IPS-15b (cell line): ENCODE data around the gene GOLGA1.
"Not testable (repeated sequence)": the region's sequence is repeated elsewhere in the genome, so short reads cannot be mapped to it uniquely, and the experiment has no call there.

Experiments used
- H3K27me3 ChIP-seq: one replicate; pipeline ENCODE4 v1.6.1; 2013; ENCODE audit warnings: low read length; ENCODE audit not compliant: control insufficient read depth, insufficient read depth
- H3K36me3 ChIP-seq: one replicate; pipeline ENCODE4 v1.6.1; 2013; ENCODE audit warnings: low read length; ENCODE audit not compliant: control insufficient read depth, insufficient read depth
- H3K4me1 ChIP-seq: one replicate; pipeline ENCODE4 v1.6.1; 2013; ENCODE audit warnings: mild to moderate bottlenecking, low read length; ENCODE audit not compliant: control insufficient read depth, insufficient read depth
- H3K4me3 ChIP-seq: one replicate; pipeline ENCODE4 v1.5.1; 2013; ENCODE audit warnings: low read depth, low read length
- H3K9ac ChIP-seq: one replicate; pipeline ENCODE4 v1.6.1; 2013; ENCODE audit warnings: low read depth, mild to moderate bottlenecking, low read length
- H3K9me3 ChIP-seq: one replicate; pipeline ENCODE4 v1.6.1; 2013; ENCODE audit warnings: mild to moderate bottlenecking, low read length; ENCODE audit not compliant: control insufficient read depth, insufficient read depth

GOLGA1 gene

DNA sequence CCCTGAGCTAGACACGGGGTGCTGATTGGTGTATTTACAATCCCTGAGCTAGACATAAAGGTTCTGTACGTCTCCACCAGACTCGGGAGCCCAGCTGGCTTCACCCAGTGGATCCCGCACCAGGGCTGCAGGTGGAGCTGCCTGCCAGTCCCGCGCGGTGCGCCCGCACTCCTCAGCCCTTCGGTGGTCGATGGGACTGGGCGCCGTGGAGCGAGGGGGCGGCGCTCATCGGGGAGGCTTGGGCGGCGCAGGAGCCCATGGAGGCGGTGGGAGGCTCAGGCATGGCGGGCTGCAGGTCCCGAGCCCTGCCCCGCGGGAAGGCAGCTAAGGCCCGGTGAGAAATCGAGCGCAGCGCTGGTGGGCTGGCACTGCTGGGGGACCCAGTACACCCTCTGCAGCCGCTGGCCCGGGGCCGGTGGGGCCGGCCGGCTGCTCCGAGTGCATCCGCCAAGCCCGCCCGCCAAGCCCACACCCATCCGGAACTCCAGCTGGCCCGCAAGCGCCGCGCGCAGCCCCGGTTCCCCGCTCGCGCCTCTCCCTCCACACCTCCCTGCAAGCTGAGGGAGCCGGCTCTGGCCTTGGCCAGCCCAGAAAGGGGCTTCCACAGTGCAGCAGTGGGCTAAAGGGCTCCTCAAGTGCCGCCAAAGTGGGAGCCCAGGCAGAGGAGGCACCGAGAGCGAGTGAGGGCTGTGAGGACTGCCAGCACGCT is 102.2 kb downstream of the GOLGA1 start:
- H3K4me1 ChIP-seq, H3K36me3 ChIP-seq, H3K9ac ChIP-seq, H3K4me3 ChIP-seq, H3K9me3 ChIP-seq, H3K27me3 ChIP-seq: not testable (repeated sequence)

DNA sequence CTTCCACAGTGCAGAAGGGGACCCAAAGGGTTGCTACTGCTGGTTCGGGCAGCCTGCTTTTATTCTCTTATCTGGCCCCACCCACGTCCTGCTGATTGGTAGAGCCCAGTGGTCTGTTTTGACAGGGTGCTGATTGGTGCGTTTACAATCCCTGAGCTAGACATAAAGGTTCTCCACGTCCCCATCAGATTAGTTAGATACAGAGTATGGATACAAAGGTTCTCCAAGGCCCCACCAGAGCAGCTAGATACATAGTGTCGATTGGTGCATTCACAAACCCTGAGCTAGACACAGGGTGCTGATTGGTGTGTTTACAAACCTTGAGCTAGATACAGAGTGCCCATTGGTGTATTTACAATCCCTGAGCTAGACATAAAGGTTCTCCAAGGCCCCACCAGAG is 102.8 kb downstream of the GOLGA1 start:
- H3K9me3 ChIP-seq, H3K4me3 ChIP-seq: not testable (repeated sequence)

DNA sequence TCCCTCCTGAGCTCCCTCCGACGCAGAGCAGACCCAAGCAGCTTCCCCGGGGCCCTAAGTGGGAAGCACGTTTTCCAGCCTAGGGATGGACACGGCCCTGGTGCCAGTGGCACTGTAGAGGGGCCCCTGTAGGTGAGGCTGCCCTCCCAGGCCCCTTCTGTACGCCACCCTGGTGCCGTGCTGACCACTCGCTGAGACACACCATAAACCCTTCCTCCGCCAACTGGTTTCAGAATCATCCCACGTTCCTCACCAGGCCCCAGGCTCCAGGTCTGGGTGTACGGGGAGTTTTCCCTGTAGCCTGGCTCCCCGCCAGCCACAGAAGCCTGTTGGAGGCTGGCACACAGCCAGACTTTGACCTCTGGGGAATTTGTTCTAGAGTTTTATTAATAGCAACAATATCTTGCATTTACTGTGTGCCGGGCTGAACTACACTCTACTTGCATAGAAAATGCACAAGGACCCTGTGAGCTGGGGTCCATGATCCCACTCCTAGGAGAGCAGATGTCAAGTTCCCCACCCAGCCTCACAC is 105.8 kb downstream of the GOLGA1 start:
- peaks cover 2% of the 10 kb centered on the region for H3K4me1 ChIP-seq
- H3K9ac ChIP-seq = no peak overlapping the region
- no peak overlapping the region for H3K4me3 ChIP-seq
- no peaks in the 10 kb centered on the region for H3K27me3 ChIP-seq
- H3K9me3 ChIP-seq = no peaks in the 10 kb centered on the region
- H3K36me3 ChIP-seq = no peaks in the 10 kb centered on the region

More for the DNA sequence above, 102.8 kb downstream of the GOLGA1 start:
- not testable (repeated sequence) for H3K4me1 ChIP-seq, H3K36me3 ChIP-seq, H3K9ac ChIP-seq, H3K27me3 ChIP-seq

DNA sequence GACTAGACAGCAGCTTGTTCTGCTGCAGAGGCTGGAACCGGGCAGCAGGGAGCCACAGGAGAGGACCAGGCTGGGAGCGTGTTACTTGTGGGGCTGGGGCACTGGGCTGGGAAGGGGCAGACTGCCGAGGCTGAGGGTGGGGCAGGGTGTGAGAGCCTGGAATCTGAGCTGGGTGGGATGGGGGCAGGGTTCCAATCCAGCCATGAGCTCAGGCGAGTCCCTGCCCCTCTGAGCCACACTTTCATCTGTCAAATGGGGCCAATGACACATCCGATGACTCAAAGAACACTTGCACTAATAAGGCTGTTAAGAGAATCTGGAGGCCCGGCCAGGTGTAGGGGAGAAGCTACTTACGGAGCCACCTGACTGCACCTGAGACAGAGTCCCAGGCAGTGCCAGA is 106.3 kb downstream of the GOLGA1 start:
- Histone ChIP-seq H3K9me3 (no peaks in the 10 kb centered on the region), H3K27me3 (no peaks in the 10 kb centered on the region), H3K4me1 (peaks cover 3% of the 10 kb centered on the region), H3K36me3 (no peaks in the 10 kb centered on the region), H3K9ac (no peak overlapping the region), H3K4me3 (no peak overlapping the region)

DNA sequence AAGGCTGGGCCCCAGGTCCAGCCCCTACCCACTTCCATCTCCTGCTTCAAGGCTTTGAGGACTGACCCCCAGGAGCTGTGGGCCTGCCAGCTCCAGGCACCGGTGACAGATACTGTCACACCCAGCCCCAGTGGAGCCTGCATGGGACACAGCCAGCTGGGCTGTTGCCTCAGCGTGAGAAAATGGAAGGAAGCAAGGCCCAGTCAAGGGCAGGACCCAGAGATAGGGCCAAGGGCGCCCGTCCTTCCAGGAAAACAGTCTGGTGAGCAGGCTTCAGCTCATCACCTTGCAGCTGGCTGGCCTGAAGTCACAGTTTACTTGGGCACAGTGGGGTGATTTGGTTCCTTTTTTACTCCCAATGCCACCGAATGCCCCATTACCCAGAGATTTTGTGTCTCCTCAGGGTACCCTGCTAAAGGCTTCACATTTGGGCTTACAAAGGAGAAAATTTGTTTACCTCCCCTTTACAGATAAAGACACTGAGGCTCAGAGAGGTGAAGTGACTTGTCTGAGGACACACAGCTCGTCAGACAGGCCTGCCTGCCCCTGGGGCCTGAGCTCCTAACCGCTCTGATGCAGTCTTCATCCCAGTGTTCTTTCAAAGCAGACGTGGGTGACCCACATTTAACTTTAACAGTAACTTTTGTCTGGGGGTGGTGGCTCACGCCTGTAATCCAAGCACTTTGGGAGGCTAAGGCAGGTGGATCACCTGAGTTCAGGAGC is 109.1 kb downstream of the GOLGA1 start:
- no peaks in the 10 kb centered on the region for H3K27me3 ChIP-seq
- H3K9me3 ChIP-seq = no peaks in the 10 kb centered on the region
- no peak overlapping the region for H3K4me3 ChIP-seq
- H3K9ac ChIP-seq = no peak overlapping the region
- peaks cover 9% of the 10 kb centered on the region for H3K4me1 ChIP-seq
- H3K36me3 ChIP-seq = no peaks in the 10 kb centered on the region

DNA sequence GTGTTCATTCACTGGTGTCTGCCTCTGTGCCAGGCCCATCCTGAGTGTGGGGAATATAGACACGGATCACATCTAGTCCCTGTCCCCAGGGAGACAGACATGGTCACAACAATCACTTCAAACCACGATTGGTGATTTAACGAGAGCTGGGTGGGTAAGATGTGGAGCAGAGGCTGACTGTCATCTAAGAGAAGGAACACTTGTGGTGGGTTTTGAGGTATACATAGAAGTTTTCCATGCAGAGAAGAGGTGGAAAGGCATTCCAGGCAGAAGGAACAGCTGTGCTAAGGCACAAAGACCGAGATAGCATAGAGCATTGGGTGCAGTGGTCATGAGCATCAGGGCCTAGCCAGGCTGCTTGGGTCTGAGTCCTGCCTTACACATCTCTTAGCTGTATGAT is 110.3 kb downstream of the GOLGA1 start:
- H3K36me3 ChIP-seq = no peaks in the 10 kb centered on the region
- peaks cover 9% of the 10 kb centered on the region for H3K4me1 ChIP-seq
- no peak overlapping the region for H3K4me3 ChIP-seq
- H3K9ac ChIP-seq = no peak overlapping the region
- no peaks in the 10 kb centered on the region for H3K9me3 ChIP-seq
- no peaks in the 10 kb centered on the region for H3K27me3 ChIP-seq

DNA sequence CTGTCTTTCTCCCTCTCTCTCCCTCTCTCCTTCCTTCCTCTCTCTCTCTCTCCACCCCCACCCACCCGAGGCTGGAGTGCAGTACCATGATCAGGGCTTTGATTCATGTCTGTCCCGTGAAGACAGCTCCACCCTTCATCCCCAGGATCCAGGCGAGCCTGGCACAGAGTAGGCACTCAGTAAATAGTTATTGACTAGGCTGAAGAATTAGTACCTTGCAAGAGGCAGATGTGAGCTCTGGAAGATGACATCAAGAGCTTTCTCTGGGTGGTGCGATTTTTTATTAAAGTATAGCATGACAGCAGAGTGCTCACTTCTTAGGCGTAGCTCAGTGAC is 111.6 kb downstream of the GOLGA1 start:
- Histone ChIP-seq H3K36me3 (no peaks in the 10 kb centered on the region), H3K9ac (no peak overlapping the region), H3K4me3 (no peak overlapping the region), H3K27me3 (no peaks in the 10 kb centered on the region), H3K9me3 (no peaks in the 10 kb centered on the region), H3K4me1 (peaks cover 7% of the 10 kb centered on the region)

DNA sequence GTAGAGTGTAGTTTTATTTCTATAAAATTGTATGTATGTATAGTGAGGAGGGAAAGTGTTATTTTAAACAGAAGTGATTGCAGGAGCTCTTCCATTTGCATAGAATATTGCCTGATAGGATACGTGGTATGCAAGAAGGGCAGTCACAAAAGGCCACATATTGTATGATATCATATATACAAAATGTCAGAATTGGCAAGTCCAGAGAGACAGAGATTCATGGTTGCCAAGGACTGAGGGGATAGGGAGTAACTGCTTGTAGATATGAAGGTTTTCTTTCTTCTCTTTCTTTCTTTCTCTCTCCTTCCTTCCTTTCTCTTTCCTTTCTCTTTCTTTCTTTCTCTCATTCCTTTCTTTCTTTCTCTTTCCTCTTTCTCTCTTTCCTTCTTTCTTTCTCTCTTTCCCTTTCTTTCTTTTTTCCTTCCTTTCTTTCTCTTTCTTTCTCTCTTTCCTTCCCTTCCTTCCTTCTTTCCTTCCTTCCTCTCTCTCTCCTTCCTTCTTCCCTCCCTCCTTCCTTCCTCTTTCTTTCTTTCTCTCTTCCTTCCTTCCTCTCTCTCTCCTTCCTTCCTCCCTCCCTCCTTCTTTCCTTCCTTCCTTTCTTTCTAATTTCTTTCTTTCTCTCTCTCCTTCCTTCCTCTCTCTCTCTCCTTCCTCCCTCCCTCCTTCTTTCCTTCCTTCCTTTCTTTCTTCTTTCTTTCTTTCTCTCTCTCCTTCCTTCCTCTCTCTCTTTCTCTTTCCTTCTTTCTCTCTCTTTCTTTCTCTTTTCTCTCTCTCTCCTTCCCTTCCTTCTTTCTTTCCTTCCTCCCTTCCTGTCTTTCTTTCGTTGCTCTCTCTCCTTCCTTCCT is 112.2 kb downstream of the GOLGA1 start:
- no peaks in the 10 kb centered on the region for H3K27me3 ChIP-seq
- H3K9ac ChIP-seq = no peak overlapping the region
- no peaks in the 10 kb centered on the region for H3K9me3 ChIP-seq
- no peak overlapping the region for H3K4me3 ChIP-seq
- no peaks in the 10 kb centered on the region for H3K36me3 ChIP-seq
- peaks cover 7% of the 10 kb centered on the region for H3K4me1 ChIP-seq
